Measurements from ENCODE around the gene ESF1. TPM values are rescaled to one million over a fixed set of nuclear protein-coding genes. Genes with fewer than 3 reads are reported as not detected.

Gene ESF1
- total RNA-seq, 1 experiment from 2014 or later = 21.2 TPM

DNA sequence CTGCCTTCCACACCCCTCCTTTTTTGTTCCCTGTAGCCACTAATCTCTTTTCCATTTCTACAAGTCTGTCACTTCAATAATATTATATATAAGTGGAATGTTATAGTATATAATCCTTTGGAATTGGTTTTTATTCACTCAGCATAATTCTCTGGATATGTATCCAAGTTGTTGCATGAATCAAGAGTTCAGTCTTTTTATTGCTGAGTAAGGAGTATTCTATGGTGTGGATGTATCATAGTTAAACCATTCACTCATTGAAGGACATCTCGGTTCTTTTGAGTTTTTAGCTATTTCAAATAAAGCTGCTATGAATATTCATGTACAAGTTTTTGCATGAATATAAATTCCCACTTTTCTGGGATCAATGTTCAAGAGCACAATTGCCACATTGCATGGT is 76.5 kb downstream of the ESF1 start:
- Mint-ChIP-seq H3K4me3 (ENCODE audit: unreplicated experiment) (no peak overlapping the region), H3K27me3 (ENCODE audit: insufficient read depth, unreplicated experiment) (no peaks in the 10 kb centered on the region), H3K36me3 (ENCODE audit: insufficient read depth, unreplicated experiment) (peaks cover 20% of the 10 kb centered on the region), H3K27ac (ENCODE audit: low read depth, unreplicated experiment) (no peak overlapping the region), H3K9me3 (ENCODE audit: unreplicated experiment) (no peaks in the 10 kb centered on the region), H3K4me1 (ENCODE audit: insufficient read depth, unreplicated experiment) (no peaks in the 10 kb centered on the region)
- no TSS peak for BruUV-seq (replicated peaks)
- TF ChIP-seq, protein P1, sequence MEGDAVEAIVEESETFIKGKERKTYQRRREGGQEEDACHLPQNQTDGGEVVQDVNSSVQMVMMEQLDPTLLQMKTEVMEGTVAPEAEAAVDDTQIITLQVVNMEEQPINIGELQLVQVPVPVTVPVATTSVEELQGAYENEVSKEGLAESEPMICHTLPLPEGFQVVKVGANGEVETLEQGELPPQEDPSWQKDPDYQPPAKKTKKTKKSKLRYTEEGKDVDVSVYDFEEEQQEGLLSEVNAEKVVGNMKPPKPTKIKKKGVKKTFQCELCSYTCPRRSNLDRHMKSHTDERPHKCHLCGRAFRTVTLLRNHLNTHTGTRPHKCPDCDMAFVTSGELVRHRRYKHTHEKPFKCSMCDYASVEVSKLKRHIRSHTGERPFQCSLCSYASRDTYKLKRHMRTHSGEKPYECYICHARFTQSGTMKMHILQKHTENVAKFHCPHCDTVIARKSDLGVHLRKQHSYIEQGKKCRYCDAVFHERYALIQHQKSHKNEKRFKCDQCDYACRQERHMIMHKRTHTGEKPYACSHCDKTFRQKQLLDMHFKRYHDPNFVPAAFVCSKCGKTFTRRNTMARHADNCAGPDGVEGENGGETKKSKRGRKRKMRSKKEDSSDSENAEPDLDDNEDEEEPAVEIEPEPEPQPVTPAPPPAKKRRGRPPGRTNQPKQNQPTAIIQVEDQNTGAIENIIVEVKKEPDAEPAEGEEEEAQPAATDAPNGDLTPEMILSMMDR (IDR thresholded peaks at IDR 0.05; ENCODE audit: unreplicated experiment) = no peak
- ChIA-PET CTCF (no interaction called here), POLR2A (no interaction called here)
- DNase-seq (ENCODE audit: unreplicated experiment) = no peak
- intact Hi-C loops (cut with micrococcal nuclease) = no loop called here

DNA sequence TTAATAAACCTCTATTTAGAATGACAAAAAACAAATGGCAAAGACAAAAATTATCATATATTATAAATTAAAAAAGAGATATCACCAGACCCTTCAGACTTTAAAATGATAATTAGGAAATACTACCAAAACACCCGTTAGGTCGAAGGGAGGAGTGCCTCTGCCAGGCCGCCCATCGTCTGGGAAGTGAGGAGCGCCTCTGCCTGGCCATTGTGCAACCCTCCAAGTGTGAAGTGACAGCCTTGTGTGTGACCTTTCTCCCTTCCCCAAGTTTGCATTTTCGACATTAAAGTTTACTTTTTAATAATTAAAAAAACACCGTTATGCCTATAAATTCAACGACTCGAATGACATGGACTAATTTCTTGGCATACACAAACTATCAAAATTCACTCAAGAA is 81.5 kb downstream of the ESF1 start:
- Mint-ChIP-seq H3K4me1 (ENCODE audit: insufficient read depth, unreplicated experiment) (no peaks in the 10 kb centered on the region), H3K9me3 (ENCODE audit: unreplicated experiment) (no peaks in the 10 kb centered on the region), H3K36me3 (ENCODE audit: insufficient read depth, unreplicated experiment) (no peaks in the 10 kb centered on the region), H3K4me3 (ENCODE audit: unreplicated experiment) (no peak overlapping the region), H3K27ac (ENCODE audit: low read depth, unreplicated experiment) (no peak overlapping the region), H3K27me3 (ENCODE audit: insufficient read depth, unreplicated experiment) (no peaks in the 10 kb centered on the region)
- intact Hi-C loops (cut with micrococcal nuclease) = loop anchor here (5.0 kb wide), 1 partner anchor 731 kb away; no protein-coding TSS in a partner anchor
- TF ChIP-seq, protein P1 (IDR thresholded peaks at IDR 0.05; ENCODE audit: unreplicated experiment) = no peak
- BruUV-seq (replicated peaks) = no TSS peak
- ChIA-PET CTCF (no interaction called here), POLR2A (no interaction called here)
- no peak for DNase-seq (ENCODE audit: unreplicated experiment)

DNA sequence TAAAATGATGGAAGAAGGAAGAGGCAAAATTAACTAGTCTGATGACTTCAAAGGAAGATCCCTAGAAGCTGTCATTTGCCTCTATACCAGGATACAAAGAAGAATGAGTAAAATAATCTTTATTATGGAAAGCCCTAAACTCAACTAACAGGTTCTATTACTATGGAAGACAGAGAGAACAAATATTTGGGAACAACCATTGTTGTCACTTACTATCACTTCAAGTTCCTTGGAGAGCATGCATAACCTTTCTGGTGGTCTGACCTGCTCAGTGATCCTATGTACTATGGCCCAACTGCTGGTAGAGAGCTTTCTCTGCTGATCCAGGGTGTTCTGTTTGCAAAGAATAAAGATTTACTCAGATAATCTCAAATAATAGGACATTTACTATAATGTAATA is 83.2 kb downstream of the ESF1 start:
- Mint-ChIP-seq H3K27me3 (ENCODE audit: insufficient read depth, unreplicated experiment) (no peaks in the 10 kb centered on the region), H3K4me1 (ENCODE audit: insufficient read depth, unreplicated experiment) (no peaks in the 10 kb centered on the region), H3K36me3 (ENCODE audit: insufficient read depth, unreplicated experiment) (no peaks in the 10 kb centered on the region), H3K4me3 (ENCODE audit: unreplicated experiment) (no peak overlapping the region), H3K9me3 (ENCODE audit: unreplicated experiment) (no peaks in the 10 kb centered on the region), H3K27ac (ENCODE audit: low read depth, unreplicated experiment) (no peak overlapping the region)
- no TSS peak for BruUV-seq (replicated peaks)
- TF ChIP-seq, protein P1 (IDR thresholded peaks at IDR 0.05; ENCODE audit: unreplicated experiment) = no peak
- DNase-seq (ENCODE audit: unreplicated experiment) = no peak
- CTCF ChIA-PET = interaction anchor here (0.6 to 1.0 kb wide), 3 partner anchors 8 to 250 kb away, joined by 3 to 4 read pairs (median 3); no protein-coding TSS in a partner anchor
- POLR2A ChIA-PET = no interaction called here
- intact Hi-C loops (cut with micrococcal nuclease) = loop anchor here (5.0 kb wide), 1 partner anchor 729 kb away; no protein-coding TSS in a partner anchor

DNA sequence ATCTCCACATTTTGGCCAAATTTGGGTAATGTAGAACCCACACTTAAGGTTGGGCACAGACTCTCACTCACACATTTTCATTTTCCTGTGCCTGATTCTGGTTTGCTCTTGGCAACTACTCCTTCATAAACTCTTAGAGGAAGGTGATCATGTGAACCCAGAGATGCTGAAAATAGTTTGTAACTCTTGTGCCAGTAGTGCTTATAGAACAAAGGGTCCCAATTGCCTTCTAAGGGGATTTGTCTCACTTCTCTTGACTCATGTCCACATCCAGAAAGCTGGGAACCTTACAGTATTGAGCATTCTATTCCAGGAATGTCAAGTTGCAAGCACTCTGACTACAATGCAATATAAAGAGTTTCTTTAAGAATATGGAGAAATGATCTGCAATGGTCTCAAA is 84.0 kb downstream of the ESF1 start:
- DNase-seq (ENCODE audit: unreplicated experiment) = no peak
- POLR2A ChIA-PET = no interaction called here
- Mint-ChIP-seq H3K27ac (ENCODE audit: low read depth, unreplicated experiment) (no peak overlapping the region), H3K36me3 (ENCODE audit: insufficient read depth, unreplicated experiment) (no peaks in the 10 kb centered on the region), H3K27me3 (ENCODE audit: insufficient read depth, unreplicated experiment) (no peaks in the 10 kb centered on the region), H3K9me3 (ENCODE audit: unreplicated experiment) (no peaks in the 10 kb centered on the region), H3K4me3 (ENCODE audit: unreplicated experiment) (no peak overlapping the region), H3K4me1 (ENCODE audit: insufficient read depth, unreplicated experiment) (no peaks in the 10 kb centered on the region)
- intact Hi-C loops (cut with micrococcal nuclease) = loop anchor here (5.0 kb wide), 1 partner anchor 728 kb away; no protein-coding TSS in a partner anchor
- CTCF ChIA-PET = interaction anchor here (1.2 kb wide), 1 partner anchor 16 kb away, joined by 3 read pairs; no protein-coding TSS in a partner anchor
- TF ChIP-seq, protein P1 (IDR thresholded peaks at IDR 0.05; ENCODE audit: unreplicated experiment) = no peak
- BruUV-seq (replicated peaks) = no TSS peak
